ENCODE results near the gene UNC5A.

DNA sequence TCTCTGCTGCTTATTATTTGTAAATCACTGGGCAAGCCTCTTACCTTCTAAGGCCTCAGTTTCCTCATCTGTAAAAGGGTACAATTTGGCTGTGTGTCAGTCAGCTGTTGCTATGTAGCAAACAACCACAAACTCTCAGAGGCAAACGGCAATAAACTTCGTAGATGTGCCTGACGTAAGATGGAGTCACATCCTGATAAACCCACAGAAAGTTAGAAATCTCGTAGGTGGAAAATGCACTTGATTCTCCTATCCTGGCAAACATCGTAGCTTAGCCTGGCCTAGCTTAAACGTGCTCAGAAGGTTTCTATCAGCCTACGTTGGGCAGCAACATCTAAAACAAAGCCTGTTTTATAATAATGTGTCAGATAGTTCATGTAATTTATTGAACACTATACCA is 35.0 kb upstream of the UNC5A start:
- TF ChIP-seq, protein P1, sequence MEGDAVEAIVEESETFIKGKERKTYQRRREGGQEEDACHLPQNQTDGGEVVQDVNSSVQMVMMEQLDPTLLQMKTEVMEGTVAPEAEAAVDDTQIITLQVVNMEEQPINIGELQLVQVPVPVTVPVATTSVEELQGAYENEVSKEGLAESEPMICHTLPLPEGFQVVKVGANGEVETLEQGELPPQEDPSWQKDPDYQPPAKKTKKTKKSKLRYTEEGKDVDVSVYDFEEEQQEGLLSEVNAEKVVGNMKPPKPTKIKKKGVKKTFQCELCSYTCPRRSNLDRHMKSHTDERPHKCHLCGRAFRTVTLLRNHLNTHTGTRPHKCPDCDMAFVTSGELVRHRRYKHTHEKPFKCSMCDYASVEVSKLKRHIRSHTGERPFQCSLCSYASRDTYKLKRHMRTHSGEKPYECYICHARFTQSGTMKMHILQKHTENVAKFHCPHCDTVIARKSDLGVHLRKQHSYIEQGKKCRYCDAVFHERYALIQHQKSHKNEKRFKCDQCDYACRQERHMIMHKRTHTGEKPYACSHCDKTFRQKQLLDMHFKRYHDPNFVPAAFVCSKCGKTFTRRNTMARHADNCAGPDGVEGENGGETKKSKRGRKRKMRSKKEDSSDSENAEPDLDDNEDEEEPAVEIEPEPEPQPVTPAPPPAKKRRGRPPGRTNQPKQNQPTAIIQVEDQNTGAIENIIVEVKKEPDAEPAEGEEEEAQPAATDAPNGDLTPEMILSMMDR (IDR thresholded peaks at IDR 0.05): no peak
- no peak for TF ChIP-seq POLR2A (IDR thresholded peaks at IDR 0.05)
- no peak for TF ChIP-seq POLR2AphosphoS5 (IDR thresholded peaks at IDR 0.05)
- no peak for TF ChIP-seq EP300 (IDR thresholded peaks at IDR 0.05)
